Glutamatergic neuron (in vitro differentiated cells): Measurements from ENCODE around the gene PARVB. TPM values are rescaled to one million over a fixed set of nuclear protein-coding genes. Genes with fewer than 3 reads are reported as not detected.

Experiments used
- DNase-seq: peaks from one replicate; pipeline ENCODE4 v3.0.0; 2022
- H3K27ac Mint-ChIP-seq: one replicate; pipeline ENCODE4 v1.8.0; 2020; ENCODE audit warnings: mild to moderate bottlenecking, mixed read lengths, inconsistent platforms; ENCODE audit not compliant: unreplicated experiment
- H3K27me3 Mint-ChIP-seq: one replicate; pipeline ENCODE4 v1.8.0; 2020; ENCODE audit warnings: mild to moderate bottlenecking, moderate library complexity, mixed read lengths, inconsistent platforms; ENCODE audit not compliant: unreplicated experiment
- H3K36me3 Mint-ChIP-seq: one replicate; pipeline ENCODE4 v1.8.0; 2020; ENCODE audit warnings: mild to moderate bottlenecking, mixed read lengths, inconsistent platforms; ENCODE audit not compliant: unreplicated experiment
- H3K4me1 Mint-ChIP-seq: one replicate; pipeline ENCODE4 v1.8.0; 2020; ENCODE audit warnings: mild to moderate bottlenecking, low read depth, mixed read lengths, inconsistent platforms; ENCODE audit not compliant: unreplicated experiment
- H3K4me3 Mint-ChIP-seq: one replicate; pipeline ENCODE4 v1.8.0; 2020; ENCODE audit warnings: mild to moderate bottlenecking, mixed read lengths, inconsistent platforms; ENCODE audit not compliant: unreplicated experiment
- H3K9me3 Mint-ChIP-seq: one replicate; pipeline ENCODE4 v1.8.0; 2020; ENCODE audit warnings: mild to moderate bottlenecking, moderate library complexity, mixed read lengths, inconsistent platforms; ENCODE audit not compliant: unreplicated experiment
- total RNA-seq: library from RNA; stranded (reverse); fragmentation: NEBNext Ultra II Directional; extraction: Animal tissue kit (Norgen Biotek cat#: 25700); gene quantifications from one replicate; pipeline ENCODE4 v1.2.1, GENCODE V29; 2021; ENCODE audit not compliant: unreplicated experiment
- TF ChIP-seq, protein P1 (sequence below): fragments of 200-600 bp; sonication (generic); IDR thresholded peaks from one replicate; pipeline ENCODE4 v1.5.0; 2021; ENCODE audit not compliant: partially characterized antibody, unreplicated experiment

The PARVB gene
- total RNA-seq, 1 donor from 2014 or later: 7.7 TPM

DNA sequence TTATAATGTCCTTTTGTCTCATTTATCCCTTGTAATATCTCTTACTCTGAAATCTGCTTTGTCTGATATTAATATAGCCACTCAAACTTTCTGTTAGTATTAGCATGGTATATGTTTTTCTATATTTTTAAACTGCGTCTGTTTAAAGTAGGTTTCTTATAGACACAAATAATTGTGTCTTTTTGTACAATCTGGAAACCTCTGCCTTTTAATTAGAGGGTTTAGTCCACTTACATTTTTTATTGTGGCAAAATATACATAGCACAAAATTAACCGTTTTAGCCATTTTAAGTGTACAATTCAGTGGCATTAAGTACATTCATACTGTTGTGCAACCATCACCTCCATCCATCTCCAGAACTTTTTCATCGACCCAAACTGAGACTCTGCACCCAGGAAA lies 185.2 kb downstream of the PARVB start:
- Mint-ChIP-seq H3K4me1 (peaks cover 13% of the 10 kb centered on the region), H3K27me3 (peaks cover 9% of the 10 kb centered on the region), H3K27ac (no peak overlapping the region), H3K36me3 (peaks cover 5% of the 10 kb centered on the region), H3K9me3 (peaks cover 5% of the 10 kb centered on the region), H3K4me3 (no peak overlapping the region)
- DNase-seq: no peak
- TF ChIP-seq, protein P1, sequence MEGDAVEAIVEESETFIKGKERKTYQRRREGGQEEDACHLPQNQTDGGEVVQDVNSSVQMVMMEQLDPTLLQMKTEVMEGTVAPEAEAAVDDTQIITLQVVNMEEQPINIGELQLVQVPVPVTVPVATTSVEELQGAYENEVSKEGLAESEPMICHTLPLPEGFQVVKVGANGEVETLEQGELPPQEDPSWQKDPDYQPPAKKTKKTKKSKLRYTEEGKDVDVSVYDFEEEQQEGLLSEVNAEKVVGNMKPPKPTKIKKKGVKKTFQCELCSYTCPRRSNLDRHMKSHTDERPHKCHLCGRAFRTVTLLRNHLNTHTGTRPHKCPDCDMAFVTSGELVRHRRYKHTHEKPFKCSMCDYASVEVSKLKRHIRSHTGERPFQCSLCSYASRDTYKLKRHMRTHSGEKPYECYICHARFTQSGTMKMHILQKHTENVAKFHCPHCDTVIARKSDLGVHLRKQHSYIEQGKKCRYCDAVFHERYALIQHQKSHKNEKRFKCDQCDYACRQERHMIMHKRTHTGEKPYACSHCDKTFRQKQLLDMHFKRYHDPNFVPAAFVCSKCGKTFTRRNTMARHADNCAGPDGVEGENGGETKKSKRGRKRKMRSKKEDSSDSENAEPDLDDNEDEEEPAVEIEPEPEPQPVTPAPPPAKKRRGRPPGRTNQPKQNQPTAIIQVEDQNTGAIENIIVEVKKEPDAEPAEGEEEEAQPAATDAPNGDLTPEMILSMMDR: no peak

DNA sequence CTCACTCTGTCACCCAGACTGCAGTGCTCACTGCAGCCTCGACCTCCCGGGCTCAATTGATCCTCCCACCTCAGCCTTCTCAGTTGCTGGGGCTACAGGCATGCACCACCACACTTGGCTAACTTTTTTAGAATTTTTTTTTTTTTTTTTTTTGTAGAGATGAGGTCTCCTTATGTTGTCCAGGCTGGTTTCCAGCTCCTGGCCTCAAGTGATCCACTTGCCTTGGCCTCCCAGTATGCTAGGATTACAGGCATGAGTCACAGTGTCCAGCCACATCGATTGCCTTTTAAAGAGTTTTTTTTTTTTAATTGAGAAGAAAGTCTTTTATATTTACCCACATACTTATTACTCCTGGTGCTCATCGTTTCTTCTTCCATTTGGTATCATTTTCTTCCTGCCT lies 186.6 kb downstream of the PARVB start:
- TF ChIP-seq, protein P1: no peak
- H3K27ac Mint-ChIP-seq: no peak overlapping the region
- no peak for DNase-seq
- H3K36me3 Mint-ChIP-seq: peaks cover 5% of the 10 kb centered on the region
- H3K27me3 Mint-ChIP-seq: peaks cover 7% of the 10 kb centered on the region
- peaks cover 3% of the 10 kb centered on the region for H3K9me3 Mint-ChIP-seq
- peaks cover 13% of the 10 kb centered on the region for H3K4me1 Mint-ChIP-seq
- no peak overlapping the region for H3K4me3 Mint-ChIP-seq

DNA sequence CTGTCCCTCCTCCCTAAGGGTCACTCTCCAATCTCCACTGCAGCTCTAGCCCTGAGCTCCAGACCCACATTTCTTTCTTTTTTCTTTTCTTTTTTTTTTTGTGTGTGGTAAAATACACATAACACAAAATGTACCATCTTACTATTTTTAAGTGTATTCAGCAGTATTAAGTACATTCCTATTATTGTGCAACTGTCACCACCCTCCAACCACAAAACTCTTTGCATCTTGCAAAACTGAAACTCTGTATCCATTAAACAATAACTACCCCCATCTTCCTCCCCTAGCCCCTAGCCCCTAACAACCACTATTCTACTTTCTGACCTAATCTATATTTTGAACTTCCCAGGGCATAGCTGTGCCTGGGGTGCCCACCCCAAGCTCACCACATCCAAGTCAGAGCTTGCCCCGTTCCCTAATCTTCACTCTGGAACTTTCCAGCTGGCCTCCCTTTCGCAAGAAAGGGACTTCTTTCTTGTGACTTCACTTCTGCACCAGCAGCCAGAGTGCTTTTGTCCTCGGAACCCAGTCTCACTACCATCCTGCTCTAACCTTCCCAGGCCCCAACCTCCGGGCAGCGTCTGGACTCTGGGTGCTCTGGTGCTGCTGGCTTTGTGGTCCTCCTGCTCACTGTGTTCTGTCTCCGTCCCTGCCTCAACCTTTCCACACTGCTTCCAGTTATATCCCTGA lies 187.3 kb downstream of the PARVB start:
- peaks cover 3% of the 10 kb centered on the region for H3K9me3 Mint-ChIP-seq
- peaks cover 7% of the 10 kb centered on the region for H3K27me3 Mint-ChIP-seq
- H3K4me3 Mint-ChIP-seq: no peak overlapping the region
- TF ChIP-seq, protein P1: no peak
- peak overlapping the region; percentile 36 for H3K27ac Mint-ChIP-seq
- no peak for DNase-seq
- H3K4me1 Mint-ChIP-seq: peaks cover 16% of the 10 kb centered on the region
- H3K36me3 Mint-ChIP-seq: peaks cover 5% of the 10 kb centered on the region

DNA sequence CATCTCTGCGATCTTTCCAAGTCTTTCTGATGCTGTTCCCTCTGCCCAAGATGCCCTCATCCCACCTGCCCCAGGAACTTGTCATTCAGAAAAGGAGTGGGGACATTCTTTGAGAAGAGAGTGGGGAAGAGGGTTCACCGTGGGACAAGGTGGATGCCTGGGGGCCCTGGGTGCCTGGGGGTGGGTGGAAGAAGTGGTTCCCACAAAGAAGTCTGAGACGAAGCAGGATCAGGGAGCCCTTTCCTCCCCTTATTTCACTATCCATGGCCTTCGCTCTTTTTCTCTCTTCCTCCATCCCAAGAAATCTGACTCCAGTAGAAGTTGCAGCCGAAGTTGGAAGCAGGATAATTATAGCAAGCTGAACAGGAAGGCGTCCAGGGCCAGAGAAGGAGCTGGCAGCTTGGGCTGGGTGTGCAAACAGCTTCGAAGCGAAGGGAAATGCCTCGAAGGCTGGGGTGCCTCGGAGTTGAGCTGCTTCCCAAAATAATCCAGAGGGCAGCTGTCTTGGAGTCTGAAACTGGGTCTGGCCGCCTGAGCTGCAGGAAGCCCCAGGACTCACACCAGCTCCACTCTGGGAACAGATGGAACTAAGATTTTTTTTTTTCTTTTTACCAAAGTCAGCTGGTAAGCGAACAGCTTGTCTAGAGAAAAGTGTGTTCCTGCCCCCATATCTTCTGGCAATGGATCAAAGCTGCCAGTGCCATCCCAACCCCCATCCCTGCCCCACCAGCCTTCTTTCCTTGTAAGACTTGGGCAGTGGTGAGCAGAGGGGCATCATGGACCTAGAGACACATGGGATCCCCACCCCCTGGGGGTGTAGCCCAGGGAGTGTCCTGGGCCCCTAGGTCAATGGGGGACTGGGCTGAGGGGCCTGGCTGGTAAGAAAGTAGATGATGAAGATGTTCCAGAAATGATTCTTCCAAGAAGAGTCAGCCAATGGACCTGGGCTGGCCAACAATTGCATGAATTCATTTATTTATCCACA lies 188.1 kb downstream of the PARVB start:
- H3K4me1 Mint-ChIP-seq: peaks cover 20% of the 10 kb centered on the region
- H3K4me3 Mint-ChIP-seq: peak overlapping the region; percentile 2
- H3K27me3 Mint-ChIP-seq: peaks cover 7% of the 10 kb centered on the region
- TF ChIP-seq, protein P1: no peak
- H3K9me3 Mint-ChIP-seq: peaks cover 3% of the 10 kb centered on the region
- H3K27ac Mint-ChIP-seq: peak overlapping the region; percentile 36
- DNase-seq: no peak
- peaks cover 5% of the 10 kb centered on the region for H3K36me3 Mint-ChIP-seq
